Prostate gland (tissue), 2 donors: Measurements from ENCODE around the gene ADGRB3.

ENCODE experiments used
- CTCF ChIP-seq, 4 experiments: fragments of 200-600 bp in 2 of 4; fragments of 450-650 bp in 2 of 4; sonication (generic) in 2 of 4; IDR thresholded peaks; 1 replicate in 3 of 4; 2 replicates in 1 of 4; pipeline ENCODE4 v1.5.1; 2016 to 2019; ENCODE audit warnings: antibody characterized with exemption in 4 of 4, mild to moderate bottlenecking in 2 of 4, moderate library complexity in 2 of 4
- POLR2AphosphoS5 ChIP-seq: sonication (generic); formaldehyde crosslinking; IDR thresholded peaks from one replicate; pipeline ENCODE4 v1.6.1; 2017; ENCODE audit warnings: antibody characterized with exemption

DNA sequence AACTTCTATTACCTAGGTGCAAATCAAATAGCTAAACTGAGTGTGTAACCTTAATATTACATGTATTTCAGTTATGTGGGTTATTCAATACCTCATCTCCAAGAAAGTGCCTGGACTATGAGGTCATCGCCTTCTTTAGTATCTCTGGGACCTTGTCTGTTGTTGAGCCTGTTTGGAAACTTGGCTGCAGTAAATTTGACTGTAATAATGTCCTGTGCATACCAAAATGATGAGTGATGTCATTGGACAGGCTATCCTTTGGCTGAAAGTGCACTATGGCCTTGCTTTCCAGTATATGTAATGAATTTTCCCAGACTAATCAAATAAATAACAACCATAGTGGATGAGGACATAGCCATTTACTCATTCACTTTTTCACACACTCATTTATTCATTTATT, 455.1 kb downstream of the ADGRB3 start:
- TF ChIP-seq CTCF (IDR thresholded peaks at IDR 0.05) (no peak), POLR2AphosphoS5 (no peak)
